Endothelial cell of umbilical vein (primary cell): ENCODE data around the gene RPL35A. TPM values are rescaled to one million over a fixed set of nuclear protein-coding genes. Genes with fewer than 3 reads are reported as not detected.

Source experiments
- BruUV-seq: library from RNA; stranded (reverse); fragments of 400-500 nt; replicated peaks from 2 replicates; lab custom pipeline; 2021; lab: Mats Ljungman, UMichigan
- CTCF ChIA-PET: fragments of 300-600, 350-600 bp; sonication (Branson Sonifier 250); formaldehyde crosslinking; loops from one replicate; lab custom pipeline; 2021; ENCODE audit warnings: antibody characterized with exemption, inconsistent platforms; lab: Charles Lee
- POLR2A ChIA-PET: fragments of 300-600, 350-600 bp; sonication (Branson Sonifier 250); formaldehyde crosslinking; loops from one replicate; lab custom pipeline; 2021; ENCODE audit warnings: antibody characterized with exemption, inconsistent platforms; lab: Charles Lee
- DNase-seq: peaks from one replicate; pipeline ENCODE4 v3.0.0-alpha.2; 2011; ENCODE audit warnings: low read depth, low spot score
- FAIRE-seq: peaks from 2 replicates; lab custom pipeline; 2011; peaks lifted over from hg19 to GRCh38; lab: Jason Lieb, UNC
- H2AFZ ChIP-seq: 2 replicates; pipeline ENCODE4 v1.6.0; 2012; ENCODE audit warnings: low read depth, low read length, control low read depth, inconsistent platforms
- H3K27ac ChIP-seq: 2 replicates; pipeline ENCODE4 v1.5.1; 2011; ENCODE audit warnings: low read depth, mild to moderate bottlenecking, control low read depth, low read length, moderate library complexity; ENCODE audit not compliant: insufficient read depth
- H3K27me3 ChIP-seq, 2 experiments: 2 replicates each; pipeline versions ENCODE4 v1.6.0 to v1.6.1; 2011; ENCODE audit warnings: low read length in 2 of 2, mixed read lengths in 1 of 2; ENCODE audit not compliant: control insufficient read depth in 2 of 2, insufficient read depth in 2 of 2
- H3K36me3 ChIP-seq, 2 experiments: 2 replicates in 1 of 2; 3 replicates in 1 of 2; pipeline ENCODE4 v1.5.1; 2011; ENCODE audit warnings: low read length in 2 of 2, mild to moderate bottlenecking in 1 of 2, moderate library complexity in 1 of 2; ENCODE audit not compliant: control insufficient read depth in 2 of 2, insufficient read depth in 2 of 2; ENCODE audit errors: extremely low read depth in 1 of 2
- H3K4me1 ChIP-seq: 3 replicates; pipeline ENCODE4 v1.5.1; 2011; ENCODE audit warnings: mild to moderate bottlenecking, low read length; ENCODE audit not compliant: control insufficient read depth, insufficient read depth; ENCODE audit errors: extremely low read depth
- H3K4me2 ChIP-seq: 2 replicates; pipeline ENCODE4 v1.6.1; 2011; ENCODE audit warnings: low read length, control low read depth, mixed read lengths; ENCODE audit not compliant: insufficient read depth
- H3K4me3 ChIP-seq, 3 experiments: fragments of 200-600 bp in 1 of 3; sonication (generic), shearing (Covaris generic) in 1 of 3; replicated peaks in 1 of 3; 2 replicates each; pipeline ENCODE4 v1.5.1; 2011 to 2016; ENCODE audit warnings: control low read depth in 3 of 3, low read length in 3 of 3, mild to moderate bottlenecking in 2 of 3, inconsistent platforms in 1 of 3, low read depth in 1 of 3, moderate library complexity in 1 of 3; ENCODE audit not compliant: insufficient read depth in 1 of 3
- H3K79me2 ChIP-seq: 2 replicates; pipeline ENCODE4 v1.6.0; 2012; ENCODE audit warnings: low read length, inconsistent platforms; ENCODE audit not compliant: control insufficient read depth, insufficient read depth
- H3K9ac ChIP-seq: replicated peaks from 2 replicates; pipeline ENCODE3; 2011; ENCODE audit warnings: low read length, control low read depth; ENCODE audit not compliant: insufficient read depth; ENCODE audit errors: extremely low read depth
- H3K9me1 ChIP-seq: replicated peaks from 3 replicates; pipeline ENCODE4 v1.6.0; 2011; ENCODE audit warnings: mild to moderate bottlenecking, low read length; ENCODE audit not compliant: control insufficient read depth, insufficient read depth; ENCODE audit errors: extremely low read depth
- H3K9me3 ChIP-seq: replicated peaks from 2 replicates; pipeline ENCODE4 v1.5.1; 2012; ENCODE audit warnings: low read length, inconsistent platforms; ENCODE audit not compliant: control insufficient read depth, insufficient read depth
- H4K20me1 ChIP-seq: replicated peaks from 2 replicates; pipeline ENCODE3; 2011; ENCODE audit warnings: mild to moderate bottlenecking, low read length; ENCODE audit not compliant: control insufficient read depth, insufficient read depth; ENCODE audit errors: extremely low read depth
- CTCF ChIP-seq, 2 donors: IDR thresholded peaks; 1 replicate in 1 of 2; 2 replicates in 1 of 2; pipeline ENCODE4 v1.5.1; 2011; ENCODE audit warnings: low read length in 2 of 2, mild to moderate bottlenecking in 2 of 2, moderate library complexity in 2 of 2, control low read depth in 1 of 2, inconsistent platforms in 1 of 2, low read depth in 1 of 2; ENCODE audit not compliant: insufficient read depth in 1 of 2; ENCODE audit errors: extremely low read depth in 1 of 2
- MYC ChIP-seq: IDR thresholded peaks from one replicate; pipeline ENCODE4 v1.6.1; 2011; ENCODE audit warnings: mild to moderate bottlenecking, low read depth, low read length
- POLR2A ChIP-seq: IDR thresholded peaks from 2 replicates; pipeline ENCODE4 v1.6.1; 2012; ENCODE audit warnings: low read depth, mild to moderate bottlenecking, control low read depth, low read length
- dilution Hi-C: fragments of 300-500 bp; cut with MboI; formaldehyde crosslinking; loops from one replicate; pipeline ENCODE4 v1.15.0; 2019; ENCODE audit warnings: low sequenced_read_pairs; ENCODE audit not compliant: extremely low pct_ligation_motif_present
- intact Hi-C: fragments of 100-400 bp; cut with micrococcal nuclease; formaldehyde crosslinking; loops from one replicate; pipeline ENCODE4 v1.10.0; 2022
- polyA plus RNA-seq, 4 experiments: library from polyadenylated mRNA; depleted of rRNA in 3 of 4; stranded (reverse) in 3 of 4; unstranded in 1 of 4; fragments of >200 nt; gene quantifications; 2 replicates each; pipeline versions ENCODE4 v1.2.1 to v1.2.3, GENCODE V29; 2011 to 2012; ENCODE audit warnings: missing spikeins in 1 of 4
- total RNA-seq: library from RNA; stranded (reverse); gene quantifications from 2 replicates; pipeline ENCODE4 v1.2.3, GENCODE V29; 2021

Gene RPL35A
- total and polyA plus RNA-seq, 2 donors (not counting 3 experiments of a cell fraction or from before 2014, with no cell fraction given): 566 to 1,094 TPM

- H3K4me1 ChIP-seq: no peaks in the 10 kb centered on the region
- no peaks in the 10 kb centered on the region for H3K36me3 ChIP-seq
- no peak overlapping the region for H3K4me2 ChIP-seq
- intact Hi-C loops: no loop called here
- CTCF ChIA-PET: no interaction called here
- dilution Hi-C loops: no loop called here
- no peak for TF ChIP-seq CTCF (IDR thresholded peaks at IDR 0.05; ENCODE audit: extremely low read depth in 1 of 2, insufficient read depth in 1 of 2, low read depth in 1 of 2, low read length in 2 of 2)
- H3K9me3 ChIP-seq: no peaks in the 10 kb centered on the region
- no peak overlapping the region for H3K9ac ChIP-seq
- no peak overlapping the region for H2AFZ ChIP-seq
- H3K9me1 ChIP-seq: no peaks in the 10 kb centered on the region
- DNase-seq: no peak
- H3K4me3 ChIP-seq: no peak overlapping the region
- FAIRE-seq: no peak
- no peak overlapping the region for H3K27ac ChIP-seq
- no peaks in the 10 kb centered on the region for H3K79me2 ChIP-seq
- H3K27me3 ChIP-seq: no peaks in the 10 kb centered on the region
- no TSS peak for BruUV-seq
- H4K20me1 ChIP-seq: no peaks in the 10 kb centered on the region
- POLR2A ChIA-PET: no interaction called here
Observed at GRCh38 chr3:197901626-197902025, 48.4 kb upstream of the RPL35A start.

DNA sequence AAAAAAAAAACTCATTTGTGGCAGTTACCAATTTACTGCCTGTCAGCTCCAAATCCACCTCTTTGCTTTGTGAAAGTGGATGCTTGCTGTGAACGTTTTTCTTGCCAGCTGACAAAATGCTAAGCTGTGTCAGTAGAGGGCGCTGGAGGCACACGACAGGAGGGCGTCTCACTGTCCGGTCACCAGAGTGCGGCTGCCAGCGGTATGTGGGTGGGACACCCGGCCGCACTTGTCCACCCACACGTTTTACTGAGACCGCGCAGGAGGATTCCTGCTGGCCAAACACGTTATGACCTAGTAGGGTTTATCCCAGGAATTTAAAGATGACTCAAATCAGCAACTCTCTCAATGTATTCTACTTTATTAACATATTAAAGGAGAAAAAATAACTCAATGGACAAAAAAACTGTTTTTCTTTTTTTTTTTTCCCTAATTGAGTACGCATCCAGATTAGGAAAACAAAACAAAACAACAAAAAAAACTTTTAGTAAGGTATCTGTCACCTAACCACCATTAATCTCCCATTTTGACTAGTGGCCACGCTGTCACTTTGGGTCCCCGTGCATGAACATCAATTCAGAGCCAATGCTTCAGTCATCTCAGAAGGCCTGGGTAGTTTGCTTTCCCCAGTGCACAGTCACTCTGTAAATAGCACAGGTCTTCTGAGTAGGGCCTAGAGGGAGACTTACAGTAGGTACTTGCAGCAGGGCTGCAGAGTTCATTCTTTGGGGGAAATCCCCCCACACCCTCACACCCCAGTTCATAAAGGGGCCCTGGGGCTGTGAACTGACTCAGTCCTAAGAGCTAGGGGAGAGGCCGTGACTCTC is 43.8 kb upstream of the RPL35A start:
- Histone ChIP-seq H3K4me2 (no peak overlapping the region), H3K9me1 (no peaks in the 10 kb centered on the region), H2AFZ (no peak overlapping the region), H3K4me3 (no peak overlapping the region), H3K79me2 (no peaks in the 10 kb centered on the region), H3K27me3 (no peaks in the 10 kb centered on the region), H3K27ac (no peak overlapping the region), H3K4me1 (no peaks in the 10 kb centered on the region), H3K36me3 (no peaks in the 10 kb centered on the region), H3K9ac (no peak overlapping the region), H3K9me3 (no peaks in the 10 kb centered on the region), H4K20me1 (no peaks in the 10 kb centered on the region)
- dilution Hi-C loops: no loop called here
- ChIA-PET CTCF (interaction anchor here (0.6 to 3.3 kb wide), 15 partner anchors 9 to 174 kb away, joined by 3 to 56 read pairs (median 3); partner anchors contain the start of gene RPL35A), POLR2A (no interaction called here)
- peak; percentile 83 for FAIRE-seq
- no peak for TF ChIP-seq POLR2A
- TF ChIP-seq CTCF (IDR thresholded peaks at IDR 0.05; ENCODE audit: extremely low read depth in 1 of 2, insufficient read depth in 1 of 2, low read depth in 1 of 2, low read length in 2 of 2): peak; percentile 87 to 89
- TF ChIP-seq MYC: no peak
- intact Hi-C loops: loop anchor here (1.0 to 2.0 kb wide), 2 partner anchors 37 to 175 kb away; no protein-coding TSS in a partner anchor
- peak; percentile 88 for DNase-seq
- no TSS peak for BruUV-seq
